Neutrophil (primary cell): ENCODE data around the gene SPRYD3.

Source experiments
- H3K27ac ChIP-seq: fragments of 200-600 bp; sonication (generic); 2 replicates; pipeline ENCODE4 v1.5.1; 2016; ENCODE audit warnings: mild to moderate bottlenecking, moderate library complexity
- H3K27me3 ChIP-seq: fragments of 200-600 bp; sonication (generic); 2 replicates; pipeline ENCODE4 v1.6.0; 2016; ENCODE audit warnings: mild to moderate bottlenecking
- H3K36me3 ChIP-seq: fragments of 200-600 bp; sonication (generic); 2 replicates; pipeline ENCODE4 v1.5.1; 2017
- H3K4me1 ChIP-seq, 2 experiments: fragments of 200-600 bp in 1 of 2; sonication (generic) in 1 of 2; 1 replicate in 1 of 2; 2 replicates in 1 of 2; pipeline versions ENCODE4 v1.5.1 to v1.6.1; 2013 to 2016; ENCODE audit warnings: low read depth in 1 of 2, low read length in 1 of 2, mild to moderate bottlenecking in 1 of 2, moderate library complexity in 1 of 2; ENCODE audit not compliant: control insufficient read depth in 1 of 2, insufficient read depth in 1 of 2
- H3K4me3 ChIP-seq, 2 experiments: fragments of 200-600 bp in 1 of 2; sonication (generic) in 1 of 2; 1 replicate in 1 of 2; 2 replicates in 1 of 2; pipeline ENCODE4 v1.5.1; 2013 to 2016; ENCODE audit warnings: low read depth in 1 of 2, low read length in 1 of 2, mild to moderate bottlenecking in 1 of 2, moderate library complexity in 1 of 2
- H3K9me3 ChIP-seq: fragments of 200-600 bp; sonication (generic); 2 replicates; pipeline ENCODE4 v1.5.1; 2016
- TF ChIP-seq, protein P1 (sequence below): fragments of 200-600 bp; sonication (generic); IDR thresholded peaks from 2 replicates; pipeline ENCODE4 v1.5.1; 2016; ENCODE audit warnings: antibody characterized with exemption

The SPRYD3 gene

DNA sequence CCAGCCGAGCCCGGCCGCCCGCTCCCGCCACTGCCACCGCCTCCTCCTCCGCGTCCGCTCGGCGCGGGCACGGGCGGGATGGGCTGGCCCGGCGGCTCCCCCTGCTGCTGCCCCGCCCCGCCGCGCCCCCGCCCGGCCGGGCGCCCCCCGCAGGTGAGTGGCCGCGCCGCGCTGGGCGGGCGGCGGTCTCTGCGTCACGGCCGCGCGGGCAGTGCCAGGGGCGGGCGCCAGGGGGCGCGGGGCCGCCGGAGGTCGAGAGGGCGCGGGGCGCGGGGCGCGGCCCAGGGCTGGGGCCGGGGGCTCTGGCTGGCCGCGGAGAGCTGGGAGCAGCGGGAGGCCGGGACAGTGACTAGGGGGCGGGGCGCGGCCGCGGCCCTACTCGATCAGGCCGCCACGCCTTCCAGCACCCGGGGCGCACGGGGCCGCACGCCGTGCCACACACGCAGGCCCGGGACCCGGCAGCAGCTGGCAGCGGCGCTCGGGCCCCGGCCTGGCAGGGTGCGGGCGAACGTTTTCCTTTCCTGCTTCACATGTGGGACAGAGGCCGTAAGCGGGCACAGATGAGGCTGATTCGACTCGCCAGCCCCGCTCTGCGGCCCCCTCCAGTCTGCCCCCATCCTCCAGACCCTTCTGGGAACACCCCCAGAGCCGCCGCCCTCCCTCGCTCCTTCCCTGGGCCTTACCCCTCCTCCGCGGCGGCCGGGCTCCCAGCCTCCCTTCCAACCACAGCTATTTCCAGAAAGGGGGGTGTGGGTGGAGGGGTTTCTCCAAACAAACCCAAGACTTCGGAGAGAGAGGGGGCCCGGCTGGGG lies 31.8 kb downstream of the SPRYD3 start:
- no peaks in the 10 kb centered on the region for H3K9me3 ChIP-seq
- H3K27ac ChIP-seq: no peak overlapping the region
- peak overlapping the region; percentile 72 to 76 for H3K4me3 ChIP-seq
- TF ChIP-seq, protein P1, sequence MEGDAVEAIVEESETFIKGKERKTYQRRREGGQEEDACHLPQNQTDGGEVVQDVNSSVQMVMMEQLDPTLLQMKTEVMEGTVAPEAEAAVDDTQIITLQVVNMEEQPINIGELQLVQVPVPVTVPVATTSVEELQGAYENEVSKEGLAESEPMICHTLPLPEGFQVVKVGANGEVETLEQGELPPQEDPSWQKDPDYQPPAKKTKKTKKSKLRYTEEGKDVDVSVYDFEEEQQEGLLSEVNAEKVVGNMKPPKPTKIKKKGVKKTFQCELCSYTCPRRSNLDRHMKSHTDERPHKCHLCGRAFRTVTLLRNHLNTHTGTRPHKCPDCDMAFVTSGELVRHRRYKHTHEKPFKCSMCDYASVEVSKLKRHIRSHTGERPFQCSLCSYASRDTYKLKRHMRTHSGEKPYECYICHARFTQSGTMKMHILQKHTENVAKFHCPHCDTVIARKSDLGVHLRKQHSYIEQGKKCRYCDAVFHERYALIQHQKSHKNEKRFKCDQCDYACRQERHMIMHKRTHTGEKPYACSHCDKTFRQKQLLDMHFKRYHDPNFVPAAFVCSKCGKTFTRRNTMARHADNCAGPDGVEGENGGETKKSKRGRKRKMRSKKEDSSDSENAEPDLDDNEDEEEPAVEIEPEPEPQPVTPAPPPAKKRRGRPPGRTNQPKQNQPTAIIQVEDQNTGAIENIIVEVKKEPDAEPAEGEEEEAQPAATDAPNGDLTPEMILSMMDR: no peak
- peaks cover 32% of the 10 kb centered on the region for H3K27me3 ChIP-seq
- H3K36me3 ChIP-seq: peaks cover 2% of the 10 kb centered on the region
- H3K4me1 ChIP-seq: peaks cover 12% of the 10 kb centered on the region in 2 experiments

DNA sequence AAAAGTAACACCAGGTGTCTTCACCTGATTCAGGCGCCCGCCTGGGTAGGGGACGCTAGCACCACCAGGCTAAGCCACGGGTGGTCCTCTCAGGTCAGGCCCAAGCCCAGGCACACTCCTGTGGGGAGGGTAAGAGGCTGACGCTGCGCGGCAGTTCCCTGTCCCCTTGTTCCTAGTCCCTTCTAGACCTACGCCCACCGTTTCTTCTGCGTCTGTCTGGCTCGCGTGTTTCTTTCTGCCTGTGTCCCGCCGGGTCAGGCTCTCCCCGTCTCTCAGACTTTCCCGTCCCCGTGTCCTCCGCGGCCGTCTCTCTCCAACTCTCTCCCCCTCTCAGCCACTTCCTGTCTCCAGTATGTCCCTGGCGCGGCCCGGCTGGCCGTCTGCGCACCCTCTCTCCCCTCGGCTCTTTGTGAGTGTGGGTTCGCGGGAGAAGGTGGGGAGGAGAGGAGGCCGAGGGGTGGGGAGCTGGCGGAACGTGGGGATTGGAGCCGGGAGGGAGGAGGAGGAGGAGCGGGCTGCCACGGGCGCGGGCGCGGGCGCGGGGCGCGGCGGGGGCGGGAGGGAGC lies 32.5 kb downstream of the SPRYD3 start:
- H3K4me1 ChIP-seq: peaks cover 12% of the 10 kb centered on the region in 2 experiments
- peak overlapping the region; percentile 72 to 76 for H3K4me3 ChIP-seq
- TF ChIP-seq, protein P1: no peak
- peaks cover 32% of the 10 kb centered on the region for H3K27me3 ChIP-seq
- no peak overlapping the region for H3K27ac ChIP-seq
- no peaks in the 10 kb centered on the region for H3K9me3 ChIP-seq
- H3K36me3 ChIP-seq: peaks cover 3% of the 10 kb centered on the region

DNA sequence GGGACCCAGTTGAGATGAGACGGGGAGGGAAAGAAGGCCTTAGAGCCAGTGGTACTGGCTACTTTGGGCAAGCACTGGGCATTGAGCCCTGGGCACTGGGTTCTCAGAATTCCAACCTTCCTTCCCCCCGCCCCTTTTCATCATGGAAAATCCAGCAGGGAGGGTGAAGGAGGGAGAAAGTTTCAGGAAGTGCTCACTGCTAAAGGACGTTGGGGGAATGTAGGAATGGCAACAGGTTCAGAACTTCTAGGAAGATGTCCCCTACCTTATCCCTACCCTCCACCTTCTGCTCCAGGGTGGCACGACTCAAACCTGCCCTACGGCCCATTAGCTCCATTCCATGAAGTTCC lies 33.5 kb downstream of the SPRYD3 start:
- H3K9me3 ChIP-seq: no peaks in the 10 kb centered on the region
- no peak overlapping the region for H3K27ac ChIP-seq
- peaks cover 32% of the 10 kb centered on the region for H3K27me3 ChIP-seq
- no peak overlapping the region for H3K4me3 ChIP-seq
- peaks cover 12% of the 10 kb centered on the region in 2 experiments for H3K4me1 ChIP-seq
- TF ChIP-seq, protein P1: no peak
- peaks cover 3% of the 10 kb centered on the region for H3K36me3 ChIP-seq

DNA sequence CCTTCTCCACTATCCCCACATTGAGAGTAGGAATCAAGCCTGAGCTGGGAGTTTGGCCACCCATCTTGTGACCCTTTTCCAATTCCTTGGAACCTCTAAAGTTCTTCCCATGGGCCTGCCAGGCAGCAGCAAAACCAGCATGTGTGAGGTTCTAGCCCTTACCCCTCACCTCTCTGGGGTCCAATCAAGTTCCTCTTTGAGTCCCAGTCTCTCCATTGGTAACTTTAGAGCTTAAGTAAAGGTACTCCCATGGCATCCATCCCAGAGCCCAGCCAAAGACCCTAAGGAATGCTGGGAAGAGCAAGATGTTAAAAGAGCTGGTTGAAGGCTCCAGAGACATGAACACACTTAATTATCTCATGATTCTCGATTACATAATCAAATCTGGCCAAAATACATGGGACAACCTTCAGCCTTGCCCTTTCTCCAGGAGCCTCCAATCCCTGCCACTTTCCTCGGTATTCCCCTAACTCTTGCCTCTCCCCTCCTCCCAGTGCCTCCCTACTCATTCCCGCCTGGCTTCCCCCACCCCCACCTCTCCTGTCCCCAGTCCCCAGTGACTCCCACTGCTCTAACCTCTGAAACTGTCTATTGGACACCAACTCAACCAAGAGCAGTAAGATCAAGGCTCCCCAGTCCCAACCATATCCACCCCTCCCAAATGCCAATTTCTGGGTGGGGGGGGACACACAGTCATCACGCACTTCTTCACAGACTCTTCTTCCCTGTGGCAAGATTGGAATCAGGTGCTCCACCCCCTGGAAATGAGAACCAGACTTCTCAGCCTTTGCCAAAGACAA lies 34.1 kb downstream of the SPRYD3 start:
- Histone ChIP-seq H3K4me3 (no peak overlapping the region), H3K4me1 (peaks cover 12% of the 10 kb centered on the region in 2 experiments), H3K27me3 (peaks cover 32% of the 10 kb centered on the region), H3K9me3 (no peaks in the 10 kb centered on the region), H3K36me3 (peaks cover 3% of the 10 kb centered on the region), H3K27ac (no peak overlapping the region)
- TF ChIP-seq, protein P1: no peak

DNA sequence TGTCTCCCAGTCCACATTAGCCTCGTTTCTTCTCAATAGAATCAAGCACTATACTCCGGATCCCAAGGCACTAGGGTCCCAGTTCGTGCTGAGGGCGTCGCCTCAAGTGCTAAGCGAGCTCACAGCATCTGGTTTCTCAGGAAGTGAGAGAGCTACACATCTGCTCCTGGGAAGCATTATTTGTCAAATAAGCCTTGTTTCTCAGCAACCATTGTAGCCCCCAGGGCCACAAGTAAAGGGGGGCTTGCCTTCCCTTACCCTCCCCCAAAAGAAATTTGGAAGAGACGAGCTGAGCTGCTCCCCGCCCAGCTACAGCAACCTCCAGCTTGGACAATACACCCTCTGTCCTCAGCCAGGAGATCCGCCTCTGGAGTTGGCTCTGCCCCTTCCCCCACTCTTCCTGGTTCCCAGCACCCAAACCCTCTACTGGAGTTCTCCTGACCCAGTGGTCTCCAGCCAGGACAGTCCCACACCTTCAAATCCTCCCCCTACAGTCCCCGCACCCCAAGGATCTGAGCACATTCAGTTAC lies 35.1 kb downstream of the SPRYD3 start:
- Histone ChIP-seq H3K4me3 (no peak overlapping the region), H3K27me3 (peaks cover 32% of the 10 kb centered on the region), H3K36me3 (peaks cover 12% of the 10 kb centered on the region), H3K27ac (no peak overlapping the region), H3K4me1 (peaks cover 12 to 14% of the 10 kb centered on the region in 2 experiments), H3K9me3 (no peaks in the 10 kb centered on the region)
- TF ChIP-seq, protein P1: no peak
